Measurements from ENCODE around the gene LSM14A. TPM values are rescaled to one million over a fixed set of nuclear protein-coding genes. Genes with fewer than 3 reads are reported as not detected.

The LSM14A gene
- total and polyA plus RNA-seq, 2 of the 13 experiments (the other 11 are each of a cell fraction or from before 2014, with no cell fraction given), result 77.0 to 83.6 TPM

DNA sequence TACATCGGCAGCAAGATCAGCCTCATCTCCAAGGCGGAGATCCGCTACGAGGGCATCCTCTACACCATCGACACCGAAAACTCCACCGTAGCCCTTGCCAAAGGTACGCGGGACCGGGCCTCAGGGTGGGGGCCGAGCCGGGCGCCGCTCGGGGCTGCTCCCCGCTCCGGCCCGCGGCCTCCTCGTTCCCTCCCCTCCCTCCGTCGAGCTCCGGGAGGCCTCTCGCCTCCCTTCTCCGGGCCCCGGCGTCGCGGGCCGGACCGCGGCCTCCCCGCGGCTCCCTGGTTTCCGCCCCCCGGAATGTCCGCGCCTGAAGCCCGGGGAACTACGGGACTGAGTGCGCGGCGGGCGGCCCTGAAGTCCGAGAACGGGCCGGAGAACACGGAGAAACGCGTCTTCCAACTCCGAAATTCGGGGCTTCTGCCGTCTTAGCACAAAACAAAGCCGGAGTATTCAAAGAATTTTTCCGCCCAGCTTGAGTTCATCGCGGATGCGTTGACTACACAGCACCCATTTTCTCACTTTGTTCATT, 423 bp downstream of the LSM14A start (continued):
- TF ChIP-seq, protein P1, sequence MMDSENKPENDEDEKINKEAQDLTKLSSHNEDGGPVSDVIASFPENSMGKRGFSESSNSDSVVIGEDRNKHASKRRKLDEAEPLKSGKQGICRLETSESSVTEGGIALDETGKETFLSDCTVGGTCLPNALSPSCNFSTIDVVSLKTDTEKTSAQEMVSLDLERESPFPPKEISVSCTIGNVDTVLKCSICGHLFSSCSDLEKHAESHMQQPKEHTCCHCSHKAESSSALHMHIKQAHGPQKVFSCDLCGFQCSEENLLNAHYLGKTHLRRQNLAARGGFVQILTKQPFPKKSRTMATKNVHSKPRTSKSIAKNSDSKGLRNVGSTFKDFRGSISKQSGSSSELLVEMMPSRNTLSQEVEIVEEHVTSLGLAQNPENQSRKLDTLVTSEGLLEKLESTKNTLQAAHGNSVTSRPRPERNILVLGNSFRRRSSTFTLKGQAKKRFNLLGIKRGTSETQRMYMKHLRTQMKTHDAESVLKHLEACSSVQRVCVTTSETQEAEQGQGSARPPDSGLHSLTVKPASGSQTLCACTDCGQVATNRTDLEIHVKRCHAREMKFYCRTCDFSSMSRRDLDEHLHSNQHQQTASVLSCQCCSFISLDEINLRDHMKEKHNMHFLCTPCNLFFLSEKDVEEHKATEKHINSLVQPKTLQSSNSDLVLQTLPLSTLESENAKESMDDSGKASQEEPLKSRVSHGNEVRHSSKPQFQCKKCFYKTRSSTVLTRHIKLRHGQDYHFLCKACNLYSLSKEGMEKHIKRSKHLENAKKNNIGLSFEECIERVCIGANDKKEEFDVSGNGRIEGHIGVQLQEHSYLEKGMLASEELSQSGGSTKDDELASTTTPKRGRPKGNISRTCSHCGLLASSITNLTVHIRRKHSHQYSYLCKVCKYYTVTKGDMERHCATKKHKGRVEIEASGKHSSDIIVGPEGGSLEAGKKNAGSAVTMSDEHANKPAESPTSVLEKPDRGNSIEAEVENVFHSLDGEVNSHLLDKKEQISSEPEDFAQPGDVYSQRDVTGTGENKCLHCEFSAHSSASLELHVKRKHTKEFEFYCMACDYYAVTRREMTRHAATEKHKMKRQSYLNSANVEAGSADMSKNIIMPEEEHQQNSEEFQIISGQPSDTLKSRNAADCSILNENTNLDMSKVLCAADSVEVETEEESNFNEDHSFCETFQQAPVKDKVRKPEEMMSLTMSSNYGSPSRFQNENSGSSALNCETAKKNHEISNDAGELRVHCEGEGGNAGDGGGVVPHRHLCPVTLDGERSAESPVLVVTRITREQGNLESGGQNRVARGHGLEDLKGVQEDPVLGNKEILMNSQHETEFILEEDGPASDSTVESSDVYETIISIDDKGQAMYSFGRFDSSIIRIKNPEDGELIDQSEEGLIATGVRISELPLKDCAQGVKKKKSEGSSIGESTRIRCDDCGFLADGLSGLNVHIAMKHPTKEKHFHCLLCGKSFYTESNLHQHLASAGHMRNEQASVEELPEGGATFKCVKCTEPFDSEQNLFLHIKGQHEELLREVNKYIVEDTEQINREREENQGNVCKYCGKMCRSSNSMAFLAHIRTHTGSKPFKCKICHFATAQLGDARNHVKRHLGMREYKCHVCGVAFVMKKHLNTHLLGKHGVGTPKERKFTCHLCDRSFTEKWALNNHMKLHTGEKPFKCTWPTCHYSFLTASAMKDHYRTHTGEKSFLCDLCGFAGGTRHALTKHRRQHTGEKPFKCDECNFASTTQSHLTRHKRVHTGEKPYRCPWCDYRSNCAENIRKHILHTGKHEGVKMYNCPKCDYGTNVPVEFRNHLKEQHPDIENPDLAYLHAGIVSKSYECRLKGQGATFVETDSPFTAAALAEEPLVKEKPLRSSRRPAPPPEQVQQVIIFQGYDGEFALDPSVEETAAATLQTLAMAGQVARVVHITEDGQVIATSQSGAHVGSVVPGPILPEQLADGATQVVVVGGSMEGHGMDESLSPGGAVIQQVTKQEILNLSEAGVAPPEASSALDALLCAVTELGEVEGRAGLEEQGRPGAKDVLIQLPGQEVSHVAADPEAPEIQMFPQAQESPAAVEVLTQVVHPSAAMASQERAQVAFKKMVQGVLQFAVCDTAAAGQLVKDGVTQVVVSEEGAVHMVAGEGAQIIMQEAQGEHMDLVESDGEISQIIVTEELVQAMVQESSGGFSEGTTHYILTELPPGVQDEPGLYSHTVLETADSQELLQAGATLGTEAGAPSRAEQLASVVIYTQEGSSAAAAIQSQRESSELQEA (CRISPR knock-in tag; IDR thresholded peaks at IDR 0.05; ENCODE audit: not compliant biosample characterization), result no peak
- TF ChIP-seq, protein P2, sequence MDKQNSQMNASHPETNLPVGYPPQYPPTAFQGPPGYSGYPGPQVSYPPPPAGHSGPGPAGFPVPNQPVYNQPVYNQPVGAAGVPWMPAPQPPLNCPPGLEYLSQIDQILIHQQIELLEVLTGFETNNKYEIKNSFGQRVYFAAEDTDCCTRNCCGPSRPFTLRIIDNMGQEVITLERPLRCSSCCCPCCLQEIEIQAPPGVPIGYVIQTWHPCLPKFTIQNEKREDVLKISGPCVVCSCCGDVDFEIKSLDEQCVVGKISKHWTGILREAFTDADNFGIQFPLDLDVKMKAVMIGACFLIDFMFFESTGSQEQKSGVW (CRISPR knock-in tag; IDR thresholded peaks at IDR 0.05; ENCODE audit: borderline replicate concordance), result no peak
- no peak for TF ChIP-seq ZNF841 (CRISPR knock-in tag; IDR thresholded peaks at IDR 0.05; ENCODE audit: borderline replicate concordance)
- no peak for TF ChIP-seq ARHGAP35 (CRISPR knock-in tag; IDR thresholded peaks at IDR 0.05; ENCODE audit: borderline replicate concordance)
- no peak for TF ChIP-seq HMG20A (CRISPR knock-in tag; IDR thresholded peaks at IDR 0.05; ENCODE audit: borderline replicate concordance)
- TF ChIP-seq RAD21 (CRISPR knock-in tag; IDR thresholded peaks at IDR 0.05), result no peak
- no peak; the same call in 1 of the 2 replicates for TF ChIP-seq ZFX (CRISPR knock-in tag; IDR thresholded peaks at IDR 0.05; ENCODE audit: low read depth)
- TF ChIP-seq RBM22 (optimal IDR thresholded peaks at IDR 0.05; ENCODE audit: low read length), result no peak
- TF ChIP-seq ATM (IDR thresholded peaks at IDR 0.05; ENCODE audit: borderline replicate concordance), result no peak
- no peak for TF ChIP-seq ZNF383 (CRISPR knock-in tag; IDR thresholded peaks at IDR 0.05; ENCODE audit: borderline replicate concordance)
- TF ChIP-seq ZNF570 (CRISPR knock-in tag; IDR thresholded peaks at IDR 0.05; ENCODE audit: borderline replicate concordance), result no peak
- no peak for TF ChIP-seq ZNF670 (CRISPR knock-in tag; IDR thresholded peaks at IDR 0.05; ENCODE audit: borderline replicate concordance)
- TF ChIP-seq, protein P3, sequence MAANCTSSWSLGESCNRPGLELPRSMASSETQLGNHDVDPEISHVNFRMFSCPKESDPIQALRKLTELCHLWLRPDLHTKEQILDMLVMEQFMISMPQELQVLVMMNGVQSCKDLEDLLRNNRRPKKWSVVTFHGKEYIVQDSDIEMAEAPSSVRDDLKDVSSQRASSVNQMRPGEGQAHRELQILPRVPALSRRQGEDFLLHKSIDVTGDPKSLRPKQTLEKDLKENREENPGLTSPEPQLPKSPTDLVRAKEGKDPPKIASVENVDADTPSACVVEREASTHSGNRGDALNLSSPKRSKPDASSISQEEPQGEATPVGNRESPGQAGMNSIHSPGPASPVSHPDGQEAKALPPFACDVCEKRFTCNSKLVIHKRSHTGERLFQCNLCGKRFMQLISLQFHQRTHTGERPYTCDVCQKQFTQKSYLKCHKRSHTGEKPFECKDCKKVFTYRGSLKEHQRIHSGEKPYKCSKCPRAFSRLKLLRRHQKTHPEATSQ (CRISPR knock-in tag; IDR thresholded peaks at IDR 0.05; ENCODE audit: borderline replicate concordance), result no peak
- TF ChIP-seq ZNF782 (CRISPR knock-in tag; IDR thresholded peaks at IDR 0.05; ENCODE audit: borderline replicate concordance), result no peak
- TF ChIP-seq ATRX (CRISPR knock-in tag; IDR thresholded peaks at IDR 0.05; ENCODE audit: borderline replicate concordance), result no peak
- TF ChIP-seq GTF3A (CRISPR knock-in tag; conservative IDR thresholded peaks at IDR 0.05), result no peak
- no peak for TF ChIP-seq SSRP1 (CRISPR knock-in tag; IDR thresholded peaks at IDR 0.05)
- TF ChIP-seq NCOR1 (IDR thresholded peaks at IDR 0.05; ENCODE audit: borderline replicate concordance, low read length), result no peak
- TF ChIP-seq SETDB1 (CRISPR knock-in tag; IDR thresholded peaks at IDR 0.05; ENCODE audit: borderline replicate concordance), result no peak
- no peak for TF ChIP-seq RFXAP (CRISPR knock-in tag; IDR thresholded peaks at IDR 0.05; ENCODE audit: borderline replicate concordance)
- no peak for TF ChIP-seq XRCC5 (optimal IDR thresholded peaks at IDR 0.05; ENCODE audit: low read length)
